ENCODE data around the gene RTTN.

Gene RTTN

GRCh38 chr18:70197844-70198243 lies 7.6 kb downstream of the RTTN start:
- no peak overlapping the region for H3K4me3 ChIP-seq (replicated peaks in 1 of 2; ENCODE audit: low read depth in 2 of 2, low read length in 2 of 2)
- no peak for DNase-seq (ENCODE audit: low read depth in 2 of 2)
- no peak for TF ChIP-seq CTCF (IDR thresholded peaks at IDR 0.05; ENCODE audit: low read depth, low read length)

GRCh38 chr18:70197026-70197425 lies 8.5 kb downstream of the RTTN start:
- TF ChIP-seq CTCF (IDR thresholded peaks at IDR 0.05; ENCODE audit: low read depth, low read length) = no peak
- no peak overlapping the region for H3K4me3 ChIP-seq (replicated peaks in 1 of 2; ENCODE audit: low read depth in 2 of 2, low read length in 2 of 2)
- DNase-seq (ENCODE audit: low read depth in 2 of 2) = no peak

- TF ChIP-seq CTCF (IDR thresholded peaks at IDR 0.05; ENCODE audit: low read depth, low read length) = peak; percentile 74
- H3K4me3 ChIP-seq (replicated peaks in 1 of 2; ENCODE audit: low read depth in 2 of 2, low read length in 2 of 2) = no peak overlapping the region
- DNase-seq (ENCODE audit: low read depth in 2 of 2) = peak; percentile 75 to 79
These were observed 9.5 kb downstream of the RTTN start for GRCh38 chr18:70195852-70196434.

- no peak for DNase-seq (ENCODE audit: low read depth in 2 of 2)
- no peak for TF ChIP-seq CTCF (IDR thresholded peaks at IDR 0.05; ENCODE audit: low read depth, low read length)
These were observed 10.4 kb downstream of the RTTN start for GRCh38 chr18:70195014-70195614.

GRCh38 chr18:70194227-70194890 lies 11.1 kb downstream of the RTTN start:
- no peak for DNase-seq (ENCODE audit: low read depth in 2 of 2)
- H3K4me3 ChIP-seq (replicated peaks in 1 of 2; ENCODE audit: low read depth in 2 of 2, low read length in 2 of 2) = no peak overlapping the region
- TF ChIP-seq CTCF (IDR thresholded peaks at IDR 0.05; ENCODE audit: low read depth, low read length) = no peak

More at GRCh38 chr18:70195014-70195614, 10.4 kb downstream of the RTTN start:
- no peak overlapping the region for H3K4me3 ChIP-seq (replicated peaks in 1 of 2; ENCODE audit: low read depth in 2 of 2, low read length in 2 of 2)

GRCh38 chr18:70190529-70190928 lies 15.0 kb downstream of the RTTN start:
- H3K4me3 ChIP-seq (replicated peaks in 1 of 2; ENCODE audit: low read depth in 2 of 2, low read length in 2 of 2) = no peak overlapping the region
- DNase-seq (ENCODE audit: low read depth in 2 of 2) = peak in 1 of 2 donors; percentile 11
- no peak for TF ChIP-seq CTCF (IDR thresholded peaks at IDR 0.05; ENCODE audit: low read depth, low read length)

Data from cardiac fibroblast (primary cell).